HepG2 (cell line): ENCODE data around the gene LLGL1. TPM values are rescaled to one million over a fixed set of nuclear protein-coding genes. Genes with fewer than 3 reads are reported as not detected.

ENCODE experiments used
- CREM ChIP-seq, 2 experiments: sonication (generic) in 1 of 2; formaldehyde crosslinking in 1 of 2; IDR thresholded peaks; 2 replicates each; pipeline versions ENCODE4 v1.4.0 to v1.6.1; 2016 to 2020; ENCODE audit warnings: antibody characterized with exemption in 1 of 2, mild to moderate bottlenecking in 1 of 2, missing genetic modification reagents in 1 of 2
- DNMT3B ChIP-seq: conservative IDR thresholded peaks from 2 replicates; pipeline ENCODE4 v1.6.1; 2016; ENCODE audit warnings: missing biosample characterization, control low read depth
- FLYWCH1 ChIP-seq: sonication (generic); formaldehyde crosslinking; IDR thresholded peaks from 2 replicates; pipeline ENCODE4 v1.8.1; 2023; ENCODE audit warnings: mild to moderate bottlenecking, missing genetic modification reagents
- IRX3 ChIP-seq: sonication (generic); formaldehyde crosslinking; IDR thresholded peaks from 2 replicates; pipeline ENCODE4 v1.8.1; 2023; ENCODE audit warnings: mild to moderate bottlenecking, low read depth, missing genetic modification reagents, borderline replicate concordance
- ISL2 ChIP-seq: sonication (generic); formaldehyde crosslinking; IDR thresholded peaks from 2 replicates; pipeline ENCODE4 v1.5.0; 2020; ENCODE audit warnings: missing genetic modification reagents
- KDM3A ChIP-seq: IDR thresholded peaks from 2 replicates; pipeline ENCODE4 v1.6.1; 2018; ENCODE audit warnings: low read depth, missing compliant biosample characterization
- KLF11 ChIP-seq: IDR thresholded peaks from 2 replicates; pipeline ENCODE4 v1.6.1; 2016; ENCODE audit warnings: missing compliant biosample characterization
- MTA1 ChIP-seq: sonication (generic); formaldehyde crosslinking; IDR thresholded peaks from 2 replicates; pipeline ENCODE4 v1.4.0; 2020; ENCODE audit warnings: missing genetic modification reagents, mild to moderate bottlenecking, borderline replicate concordance
- MTERF4 ChIP-seq: sonication (generic); formaldehyde crosslinking; IDR thresholded peaks from 2 replicates; pipeline ENCODE4 v1.8.0; 2023; ENCODE audit warnings: mild to moderate bottlenecking, missing genetic modification reagents
- NAIF1 ChIP-seq: sonication (generic); formaldehyde crosslinking; IDR thresholded peaks from 2 replicates; pipeline ENCODE4 v1.5.0; 2020; ENCODE audit warnings: mild to moderate bottlenecking, missing genetic modification reagents, borderline replicate concordance
- NFIC ChIP-seq: IDR thresholded peaks from 2 replicates; pipeline ENCODE4 v1.6.1; 2012; ENCODE audit warnings: mild to moderate bottlenecking, low read length, inconsistent platforms
- NR1H2 ChIP-seq: sonication (generic); formaldehyde crosslinking; IDR thresholded peaks from 2 replicates; pipeline ENCODE4 v1.8.1; 2022; ENCODE audit warnings: low read depth, missing genetic modification reagents, borderline replicate concordance
- RARA ChIP-seq: IDR thresholded peaks from 2 replicates; pipeline ENCODE4 v1.6.1; 2016; ENCODE audit warnings: missing genetic modification reagents, missing compliant biosample characterization
- SAP130 ChIP-seq: IDR thresholded peaks from 2 replicates; pipeline ENCODE4 v1.6.1; 2016; ENCODE audit warnings: low read depth
- SMARCC2 ChIP-seq: fragments of 450-650 bp; IDR thresholded peaks from 2 replicates; pipeline ENCODE4 v1.6.1; 2017; ENCODE audit warnings: antibody characterized with exemption, mild to moderate bottlenecking
- SP5 ChIP-seq: IDR thresholded peaks from 2 replicates; pipeline ENCODE4 v1.6.1; 2016; ENCODE audit warnings: low read depth, borderline replicate concordance
- SRSF9 ChIP-seq: fragments of 200-400 bp; formaldehyde crosslinking; IDR thresholded peaks from 2 replicates; pipeline ENCODE4 v1.6.1; 2018; ENCODE audit warnings: borderline replicate concordance, mild to moderate bottlenecking, low read depth, low read length; ENCODE audit not compliant: insufficient read depth, poor library complexity, severe bottlenecking
- ZEB1 ChIP-seq: IDR thresholded peaks from 2 replicates; pipeline ENCODE4 v1.6.1; 2012; ENCODE audit warnings: mild to moderate bottlenecking, low read depth, inconsistent platforms; ENCODE audit not compliant: insufficient replicate concordance
- ZFP36L1 ChIP-seq: sonication (generic); formaldehyde crosslinking; IDR thresholded peaks from 2 replicates; pipeline ENCODE4 v1.8.0; 2022; ENCODE audit warnings: mild to moderate bottlenecking, missing genetic modification reagents, moderate library complexity
- ZNF264 ChIP-seq: sonication (generic); formaldehyde crosslinking; IDR thresholded peaks from 2 replicates; pipeline ENCODE4 v1.4.0; 2020; ENCODE audit warnings: missing genetic modification reagents
- ZNF589 ChIP-seq: sonication (generic); formaldehyde crosslinking; conservative IDR thresholded peaks from 2 replicates; pipeline ENCODE4 v1.8.0; 2022; ENCODE audit warnings: mild to moderate bottlenecking, moderate library complexity, missing genetic modification reagents
- ZNF607 ChIP-seq: sonication (generic); formaldehyde crosslinking; IDR thresholded peaks from 2 replicates; pipeline ENCODE4 v1.5.1; 2020; ENCODE audit warnings: missing genetic modification reagents, mild to moderate bottlenecking, borderline replicate concordance
- ZNF672 ChIP-seq: sonication (generic); formaldehyde crosslinking; IDR thresholded peaks from 2 replicates; pipeline ENCODE4 v1.8.1; 2022; ENCODE audit warnings: missing genetic modification reagents
- polyA plus RNA-seq, 8 experiments: library from polyadenylated mRNA; depleted of rRNA in 3 of 8; stranded (reverse) in 7 of 8; unstranded in 1 of 8; fragments of >200 nt; fragmentation: Illumina TruSeq in 4 of 8; extraction: Trizol in 4 of 8; gene quantifications; 2 replicates each; pipeline versions ENCODE4 v1.2.1 to v1.2.3, GENCODE V29; 2011 to 2016; ENCODE audit warnings: low read depth in 4 of 8, missing spikeins in 1 of 8, mixed read lengths in 1 of 8; ENCODE audit not compliant: insufficient read depth in 1 of 8
- total RNA-seq, 5 experiments: library from RNA; depleted of rRNA; stranded (reverse); fragments of >200 nt; fragmentation: Illumina TruSeq; extraction: Trizol; gene quantifications; 2 replicates each; pipeline ENCODE4 v1.2.3, GENCODE V29; 2016; ENCODE audit warnings: low read depth in 1 of 5
- TF ChIP-seq, protein P1 (sequence below): sonication (generic); formaldehyde crosslinking; conservative IDR thresholded peaks from 2 replicates; pipeline ENCODE4 v1.8.1; 2023; ENCODE audit warnings: missing genetic modification reagents
- TF ChIP-seq, protein P2 (sequence below): sonication (generic); formaldehyde crosslinking; IDR thresholded peaks from 2 replicates; pipeline ENCODE4 v1.4.0; 2020; ENCODE audit warnings: missing genetic modification reagents; ENCODE audit errors: not compliant biosample characterization
- TF ChIP-seq, protein P3 (sequence below): sonication (generic); formaldehyde crosslinking; IDR thresholded peaks from 2 replicates; pipeline ENCODE4 v1.4.0; 2020; ENCODE audit warnings: missing genetic modification reagents, borderline replicate concordance
- TF ChIP-seq, protein P4 (sequence below): sonication (generic); formaldehyde crosslinking; IDR thresholded peaks from 2 replicates; pipeline ENCODE4 v1.5.0; 2020; ENCODE audit warnings: missing genetic modification reagents, mild to moderate bottlenecking, borderline replicate concordance

LLGL1 gene
- total and polyA plus RNA-seq, 2 of the 13 experiments (the other 11 are each of a cell fraction or from before 2014, with no cell fraction given) = 15.0 to 15.3 TPM

DNA sequence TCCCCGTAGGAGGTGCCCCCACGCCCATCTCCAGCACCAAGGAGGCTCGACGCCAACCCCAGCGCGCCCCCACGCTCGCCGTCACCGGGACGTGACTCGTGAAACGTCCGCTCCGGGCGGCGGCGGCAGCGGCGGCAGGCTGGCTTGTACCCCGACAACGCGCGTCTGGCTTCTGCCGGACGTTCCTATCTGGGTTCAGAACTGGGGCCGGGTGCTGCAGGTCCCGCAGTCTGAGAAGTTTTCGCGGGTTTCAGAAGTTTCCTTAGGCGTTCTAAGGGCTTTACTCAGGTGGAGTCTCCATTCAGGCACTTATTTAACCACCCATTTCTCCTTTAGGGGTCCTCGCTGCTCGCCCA, 42.5 kb upstream of the LLGL1 start (continued):
- no peak for TF ChIP-seq IRX3 (CRISPR knock-in tag)
- no peak; the same call in 1 of the 2 replicates for TF ChIP-seq RARA (CRISPR knock-in tag)
- no peak for TF ChIP-seq SP5
- TF ChIP-seq ZFP36L1 (CRISPR knock-in tag) = peak; percentile 80; the same call in 1 of the 2 replicates
- TF ChIP-seq SAP130 (CRISPR knock-in tag) = no peak; the same call in 1 of the 2 replicates
- TF ChIP-seq ZNF589 (CRISPR knock-in tag) = peak; percentile 51; the same call in 1 of the 2 replicates
- peak; percentile 58; the same call in 1 of the 2 replicates for TF ChIP-seq ISL2 (CRISPR knock-in tag)
- no peak for TF ChIP-seq NR1H2
- TF ChIP-seq ZNF264 (CRISPR knock-in tag) = peak; percentile 41; the same call in 1 of the 2 replicates
- TF ChIP-seq, protein P1, sequence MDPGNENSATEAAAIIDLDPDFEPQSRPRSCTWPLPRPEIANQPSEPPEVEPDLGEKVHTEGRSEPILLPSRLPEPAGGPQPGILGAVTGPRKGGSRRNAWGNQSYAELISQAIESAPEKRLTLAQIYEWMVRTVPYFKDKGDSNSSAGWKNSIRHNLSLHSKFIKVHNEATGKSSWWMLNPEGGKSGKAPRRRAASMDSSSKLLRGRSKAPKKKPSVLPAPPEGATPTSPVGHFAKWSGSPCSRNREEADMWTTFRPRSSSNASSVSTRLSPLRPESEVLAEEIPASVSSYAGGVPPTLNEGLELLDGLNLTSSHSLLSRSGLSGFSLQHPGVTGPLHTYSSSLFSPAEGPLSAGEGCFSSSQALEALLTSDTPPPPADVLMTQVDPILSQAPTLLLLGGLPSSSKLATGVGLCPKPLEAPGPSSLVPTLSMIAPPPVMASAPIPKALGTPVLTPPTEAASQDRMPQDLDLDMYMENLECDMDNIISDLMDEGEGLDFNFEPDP = no peak
- no peak for TF ChIP-seq MTERF4
- TF ChIP-seq, protein P2, sequence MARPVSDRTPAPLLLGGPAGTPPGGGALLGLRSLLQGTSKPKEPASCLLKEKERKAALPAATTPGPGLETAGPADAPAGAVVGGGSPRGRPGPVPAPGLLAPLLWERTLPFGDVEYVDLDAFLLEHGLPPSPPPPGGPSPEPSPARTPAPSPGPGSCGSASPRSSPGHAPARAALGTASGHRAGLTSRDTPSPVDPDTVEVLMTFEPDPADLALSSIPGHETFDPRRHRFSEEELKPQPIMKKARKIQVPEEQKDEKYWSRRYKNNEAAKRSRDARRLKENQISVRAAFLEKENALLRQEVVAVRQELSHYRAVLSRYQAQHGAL (CRISPR knock-in tag) = no peak
- no peak; the same call in 1 of the 2 replicates for TF ChIP-seq DNMT3B (CRISPR knock-in tag)
- TF ChIP-seq, protein P3, sequence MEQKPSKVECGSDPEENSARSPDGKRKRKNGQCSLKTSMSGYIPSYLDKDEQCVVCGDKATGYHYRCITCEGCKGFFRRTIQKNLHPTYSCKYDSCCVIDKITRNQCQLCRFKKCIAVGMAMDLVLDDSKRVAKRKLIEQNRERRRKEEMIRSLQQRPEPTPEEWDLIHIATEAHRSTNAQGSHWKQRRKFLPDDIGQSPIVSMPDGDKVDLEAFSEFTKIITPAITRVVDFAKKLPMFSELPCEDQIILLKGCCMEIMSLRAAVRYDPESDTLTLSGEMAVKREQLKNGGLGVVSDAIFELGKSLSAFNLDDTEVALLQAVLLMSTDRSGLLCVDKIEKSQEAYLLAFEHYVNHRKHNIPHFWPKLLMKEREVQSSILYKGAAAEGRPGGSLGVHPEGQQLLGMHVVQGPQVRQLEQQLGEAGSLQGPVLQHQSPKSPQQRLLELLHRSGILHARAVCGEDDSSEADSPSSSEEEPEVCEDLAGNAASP (CRISPR knock-in tag) = no peak
- no peak for TF ChIP-seq CREM (IDR thresholded peaks at IDR 0.05)
- no peak for TF ChIP-seq CREM (CRISPR knock-in tag; IDR thresholded peaks at IDR 0.05)
- no peak for TF ChIP-seq ZEB1
- no peak for TF ChIP-seq KDM3A (CRISPR knock-in tag)
- no peak for TF ChIP-seq NFIC
- TF ChIP-seq SMARCC2 = no peak
- TF ChIP-seq SRSF9 = no peak
- peak; percentile 86; the same call in 1 of the 2 replicates for TF ChIP-seq MTA1 (CRISPR knock-in tag)
- TF ChIP-seq ZNF607 (CRISPR knock-in tag) = peak; percentile 76
- 0 out of 2 replicates have a peak, but pooled peaks have one; percentile 16 for TF ChIP-seq NAIF1 (CRISPR knock-in tag)
- TF ChIP-seq ZNF672 (CRISPR knock-in tag) = no peak
- TF ChIP-seq FLYWCH1 = no peak
- TF ChIP-seq, protein P4, sequence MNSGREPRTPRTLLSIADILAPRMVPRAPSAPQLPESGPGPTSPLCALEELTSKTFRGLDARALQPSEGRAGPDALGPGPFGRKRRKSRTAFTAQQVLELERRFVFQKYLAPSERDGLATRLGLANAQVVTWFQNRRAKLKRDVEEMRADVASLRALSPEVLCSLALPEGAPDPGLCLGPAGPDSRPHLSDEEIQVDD (CRISPR knock-in tag) = 0 out of 2 replicates have a peak, but pooled peaks have one; percentile 36
- no peak; the same call in 1 of the 2 replicates for TF ChIP-seq KLF11
